HG02759 (cell line): Measurements from ENCODE around the gene MCM5.
A peak's percentile ranks its signal among the peaks of the same experiment; 100 is the strongest.
"Not testable (repeated sequence)": the region's sequence is repeated elsewhere in the genome, so short reads cannot be mapped to it uniquely, and the experiment has no call there.

Experiments used
- ATAC-seq: cut with Tn5 transposase; IDR thresholded peaks from one replicate; pipeline ENCODE4 v1.9.1; 2021; ENCODE audit warnings: mild to moderate bottlenecking, moderate library complexity; ENCODE audit not compliant: unreplicated experiment

Gene MCM5

GRCh38 chr22:35378621-35379020 is 21.3 kb upstream of the MCM5 start:
- ATAC-seq, result no peak

GRCh38 chr22:35379146-35379993 is 20.6 kb upstream of the MCM5 start:
- no peak for ATAC-seq

- no peak for ATAC-seq
Observed at GRCh38 chr22:35380013-35380412, 19.9 kb upstream of the MCM5 start.

- peak; percentile 64 for ATAC-seq
Observed at GRCh38 chr22:35380537-35381423, 19.2 kb upstream of the MCM5 start, which contains the start of gene HMOX1. Gene HMOX1 (plus strand): TSS chr22:35381096. CDS start chr22:35381174, 78 bp downstream.

GRCh38 chr22:35381424-35382009 is 18.4 kb upstream of the MCM5 start:
- ATAC-seq, result no peak

GRCh38 chr22:35383679-35384071 is 16.3 kb upstream of the MCM5 start:
- ATAC-seq, result no peak

- ATAC-seq, result no peak
Observed at GRCh38 chr22:35384527-35384926, 15.4 kb upstream of the MCM5 start.

- no peak for ATAC-seq
Observed at GRCh38 chr22:35384975-35385588, 14.9 kb upstream of the MCM5 start.

- ATAC-seq, result no peak
Observed at GRCh38 chr22:35386670-35387288, 13.2 kb upstream of the MCM5 start.

- ATAC-seq, result no peak
Observed at GRCh38 chr22:35390933-35391332, 9.0 kb upstream of the MCM5 start.

GRCh38 chr22:35392357-35392756 is 7.6 kb upstream of the MCM5 start:
- no peak for ATAC-seq

- ATAC-seq, result no peak
Observed at GRCh38 chr22:35393116-35394010, 6.6 kb upstream of the MCM5 start.

- ATAC-seq, result no peak
Observed at GRCh38 chr22:35394011-35394312, 6.0 kb upstream of the MCM5 start.

GRCh38 chr22:35394810-35395563 is 5.0 kb upstream of the MCM5 start:
- no peak for ATAC-seq

GRCh38 chr22:35396622-35397021 is 3.3 kb upstream of the MCM5 start:
- not testable (repeated sequence) for ATAC-seq

GRCh38 chr22:35397095-35397904 is 2.6 kb upstream of the MCM5 start:
- ATAC-seq, result no peak

- no peak for ATAC-seq
Observed at GRCh38 chr22:35398591-35398973, 1.4 kb upstream of the MCM5 start.

GRCh38 chr22:35399114-35399677 is 744 bp upstream of the MCM5 start:
- no peak for ATAC-seq
